ENCODE measurements around the gene RAB4B.

Gene RAB4B

DNA sequence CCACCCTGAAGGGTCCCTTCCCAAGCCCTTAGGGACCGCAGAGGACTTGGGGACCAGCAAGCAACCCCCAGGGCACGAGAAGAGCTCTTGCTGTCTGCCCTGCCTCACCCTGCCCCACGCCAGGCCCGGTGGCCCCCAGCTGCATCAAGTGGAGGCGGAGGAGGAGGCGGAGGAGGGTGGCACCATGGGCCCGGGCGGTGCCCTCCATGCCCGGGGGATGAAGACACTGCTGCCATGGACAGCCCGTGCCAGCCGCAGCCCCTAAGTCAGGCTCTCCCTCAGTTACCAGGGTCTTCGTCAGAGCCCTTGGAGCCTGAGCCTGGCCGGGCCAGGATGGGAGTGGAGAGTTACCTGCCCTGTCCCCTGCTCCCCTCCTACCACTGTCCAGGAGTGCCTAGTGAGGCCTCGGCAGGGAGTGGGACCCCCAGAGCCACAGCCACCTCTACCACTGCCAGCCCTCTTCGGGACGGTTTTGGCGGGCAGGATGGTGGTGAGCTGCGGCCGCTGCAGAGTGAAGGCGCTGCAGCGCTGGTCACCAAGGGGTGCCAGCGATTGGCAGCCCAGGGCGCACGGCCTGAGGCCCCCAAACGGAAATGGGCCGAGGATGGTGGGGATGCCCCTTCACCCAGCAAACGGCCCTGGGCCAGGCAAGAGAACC is 22.4 kb downstream of the RAB4B start:
- H3K36me3 Mint-ChIP-seq (ENCODE audit: low read depth): peaks cover 95% of the 10 kb centered on the region
- intact Hi-C loops (cut with micrococcal nuclease): no loop called here
- H3K27ac Mint-ChIP-seq: peak overlapping the region; percentile 93
- H3K4me1 Mint-ChIP-seq (ENCODE audit: low read depth): peaks cover 85% of the 10 kb centered on the region
- peak overlapping the region; percentile 86 for H3K4me3 Mint-ChIP-seq
- H3K27me3 Mint-ChIP-seq: no peaks in the 10 kb centered on the region
- H3K9me3 Mint-ChIP-seq: no peaks in the 10 kb centered on the region

DNA sequence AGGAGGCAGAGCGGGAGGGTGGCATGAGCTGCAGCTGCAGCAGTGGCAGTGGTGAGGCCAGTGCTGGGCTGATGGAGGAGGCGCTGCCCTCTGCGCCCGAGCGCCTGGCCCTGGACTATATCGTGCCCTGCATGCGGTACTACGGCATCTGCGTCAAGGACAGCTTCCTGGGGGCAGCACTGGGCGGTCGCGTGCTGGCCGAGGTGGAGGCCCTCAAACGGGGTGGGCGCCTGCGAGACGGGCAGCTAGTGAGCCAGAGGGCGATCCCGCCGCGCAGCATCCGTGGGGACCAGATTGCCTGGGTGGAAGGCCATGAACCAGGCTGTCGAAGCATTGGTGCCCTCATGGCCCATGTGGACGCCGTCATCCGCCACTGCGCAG is 22.9 kb downstream of the RAB4B start:
- H3K27me3 Mint-ChIP-seq: no peaks in the 10 kb centered on the region
- no peaks in the 10 kb centered on the region for H3K9me3 Mint-ChIP-seq
- H3K4me3 Mint-ChIP-seq: peak overlapping the region; percentile 86
- peak overlapping the region; percentile 93 for H3K27ac Mint-ChIP-seq
- H3K36me3 Mint-ChIP-seq (ENCODE audit: low read depth): peaks cover 96% of the 10 kb centered on the region
- H3K4me1 Mint-ChIP-seq (ENCODE audit: low read depth): peaks cover 90% of the 10 kb centered on the region
- intact Hi-C loops (cut with micrococcal nuclease): no loop called here

DNA sequence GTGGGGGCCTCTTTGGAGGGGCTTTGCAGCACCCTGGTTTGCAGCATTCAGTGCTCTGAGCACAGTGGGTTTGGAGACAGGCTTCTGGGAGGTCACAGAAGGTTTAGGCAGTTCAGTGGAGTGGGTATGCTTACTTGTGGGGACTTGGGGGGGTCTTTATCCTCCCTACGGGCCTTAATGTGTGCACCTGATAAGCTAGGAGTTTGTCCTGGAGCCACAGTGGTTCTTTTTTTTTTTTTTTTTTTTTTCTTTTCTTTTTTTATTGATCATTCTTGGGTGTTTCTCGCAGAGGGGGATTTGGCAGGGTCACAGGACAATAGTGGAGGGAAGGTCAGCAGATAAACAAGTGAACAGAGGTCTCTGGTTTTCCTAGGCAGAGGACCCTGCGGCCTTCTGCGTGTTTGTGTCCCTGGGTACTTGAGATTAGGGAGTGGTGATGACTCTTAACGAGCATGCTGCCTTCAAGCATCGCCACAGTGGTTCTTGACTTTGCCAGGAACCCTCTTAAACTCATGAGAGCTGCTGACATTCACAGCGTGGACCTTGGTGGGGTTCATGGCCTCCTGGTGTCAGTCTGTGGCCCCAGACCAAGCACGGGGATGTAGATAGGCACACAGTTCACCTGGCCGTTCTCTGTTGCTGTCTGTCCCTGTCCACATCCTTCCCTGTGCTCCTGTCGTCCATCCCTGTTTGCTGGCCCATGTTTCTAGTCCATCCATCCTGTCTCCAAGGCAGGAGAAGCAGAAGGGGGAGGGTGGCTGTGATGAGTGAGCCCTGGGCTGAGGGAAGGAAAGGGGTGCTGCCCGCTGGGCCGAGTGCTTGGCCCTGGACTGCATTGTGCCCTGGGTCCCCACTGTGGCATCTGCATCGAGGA is 23.6 kb downstream of the RAB4B start:
- Mint-ChIP-seq H3K4me1 (ENCODE audit: low read depth) (peaks cover 90% of the 10 kb centered on the region), H3K4me3 (peak overlapping the region; percentile 86), H3K27me3 (no peaks in the 10 kb centered on the region), H3K36me3 (ENCODE audit: low read depth) (peaks cover 96% of the 10 kb centered on the region), H3K9me3 (no peaks in the 10 kb centered on the region), H3K27ac (peak overlapping the region; percentile 93)
- intact Hi-C loops (cut with micrococcal nuclease): no loop called here

GRCh38 chr19:40802300-40803169 is 24.5 kb downstream of the RAB4B start:
- intact Hi-C loops (cut with micrococcal nuclease): no loop called here
- Mint-ChIP-seq H3K9me3 (no peaks in the 10 kb centered on the region), H3K27me3 (no peaks in the 10 kb centered on the region), H3K36me3 (ENCODE audit: low read depth) (peaks cover 96% of the 10 kb centered on the region), H3K4me3 (peak overlapping the region; percentile 86), H3K27ac (peak overlapping the region; percentile 93), H3K4me1 (ENCODE audit: low read depth) (peaks cover 90% of the 10 kb centered on the region)

DNA sequence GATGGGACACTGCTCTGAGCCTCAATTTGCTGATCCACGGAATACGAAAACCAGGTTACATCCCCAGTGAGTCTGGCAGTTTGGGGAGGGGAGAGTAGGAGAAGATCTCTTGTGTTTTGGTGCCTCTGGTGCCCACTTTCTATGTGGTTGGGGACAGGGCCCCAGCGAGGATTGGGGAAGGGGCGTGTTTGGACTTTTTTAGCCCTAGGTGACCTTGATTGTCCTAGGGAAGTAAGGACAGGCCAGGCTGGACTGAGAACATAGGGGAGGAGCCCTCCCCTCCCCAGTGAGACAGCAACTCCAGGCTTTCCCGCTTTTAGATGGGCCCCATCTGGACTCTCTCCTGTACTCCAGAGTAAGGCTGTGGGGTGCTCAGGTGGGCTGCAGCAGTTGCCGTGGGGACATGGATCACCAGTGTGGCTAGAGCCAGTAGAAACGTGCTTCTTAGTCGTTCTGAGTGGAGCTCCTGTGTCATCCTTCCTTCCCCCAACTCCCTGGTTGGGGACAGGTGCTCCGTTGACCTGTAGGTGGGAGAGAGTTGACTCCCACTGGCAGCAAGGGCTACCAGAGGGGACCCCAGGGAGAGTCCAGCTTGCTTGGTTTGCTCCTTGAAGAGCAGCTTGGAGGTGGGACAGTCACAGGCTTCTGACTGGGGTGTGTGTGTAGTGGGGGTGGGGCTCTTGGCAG is 25.3 kb downstream of the RAB4B start:
- Mint-ChIP-seq H3K4me1 (ENCODE audit: low read depth) (peaks cover 90% of the 10 kb centered on the region), H3K36me3 (ENCODE audit: low read depth) (peaks cover 96% of the 10 kb centered on the region), H3K27me3 (no peaks in the 10 kb centered on the region), H3K4me3 (peak overlapping the region; percentile 86), H3K27ac (peak overlapping the region; percentile 93), H3K9me3 (no peaks in the 10 kb centered on the region)
- intact Hi-C loops (cut with micrococcal nuclease): no loop called here

DNA sequence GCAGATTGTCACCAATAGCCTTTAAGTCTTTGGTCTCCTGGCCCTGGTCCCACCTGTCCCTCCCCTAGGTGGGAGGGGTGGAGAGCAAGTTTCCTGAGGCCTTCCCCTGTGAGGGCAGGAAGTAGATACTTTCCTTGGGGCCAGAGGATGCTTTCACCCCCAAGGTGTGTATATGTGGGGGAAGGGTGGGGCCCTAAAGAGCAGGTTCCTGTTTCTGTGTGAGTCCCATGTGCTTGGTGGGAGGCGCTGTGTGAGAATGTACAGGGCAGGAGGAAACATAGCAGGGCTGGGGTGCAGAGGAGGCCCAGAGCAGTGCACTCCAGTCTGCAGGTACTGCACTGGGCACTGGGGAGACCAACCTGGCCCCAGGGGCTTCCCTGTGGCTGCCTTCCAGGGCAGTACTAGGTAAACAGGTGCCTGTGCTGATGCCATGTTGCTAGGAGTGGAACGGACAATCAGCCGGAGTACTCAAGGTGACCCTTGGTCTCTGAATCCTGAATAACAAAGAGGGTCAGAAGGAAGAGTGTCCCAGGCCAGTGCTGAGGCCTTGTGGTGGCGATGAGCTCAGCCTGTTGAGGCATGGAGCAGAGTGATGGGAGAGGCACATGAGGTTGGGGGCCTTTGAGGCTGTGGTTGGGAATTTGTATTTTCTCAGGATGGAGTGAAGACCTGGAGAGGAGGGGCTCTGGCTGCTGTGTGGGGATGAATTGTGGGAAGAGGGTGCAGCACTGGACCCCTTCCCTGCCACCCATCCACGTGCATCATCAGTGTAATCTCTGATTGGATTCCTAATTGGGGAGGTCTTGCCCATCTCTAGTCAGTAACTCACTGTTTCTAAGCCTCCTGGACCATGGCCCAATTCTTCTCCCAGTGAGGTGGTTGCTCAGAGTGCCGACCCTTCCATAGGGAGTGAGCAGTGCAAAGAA is 26.1 kb downstream of the RAB4B start:
- peak overlapping the region; percentile 86 for H3K4me3 Mint-ChIP-seq

DNA sequence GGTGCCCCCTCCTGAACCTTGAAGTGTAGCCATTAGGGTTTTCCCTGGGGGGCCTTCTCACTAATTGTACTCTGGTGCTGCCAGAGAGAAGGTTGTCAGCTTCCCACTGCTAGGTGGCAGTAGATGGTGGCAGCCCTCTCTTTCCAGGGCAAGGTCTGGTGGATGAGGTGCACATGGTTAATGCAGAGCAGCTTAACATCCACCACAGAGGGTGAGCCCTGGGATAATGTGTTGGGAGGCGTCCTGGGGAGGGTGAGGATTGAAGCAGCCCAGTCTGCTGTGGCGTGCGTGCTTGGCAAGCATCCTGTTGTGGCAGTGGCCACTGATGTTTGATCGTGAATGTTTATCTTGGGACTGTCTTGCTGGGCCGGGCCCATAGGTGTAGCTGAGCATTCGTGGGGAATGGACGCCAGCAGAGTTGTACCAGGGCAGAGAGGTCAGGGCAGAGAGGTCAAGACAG is 26.8 kb downstream of the RAB4B start:
- Mint-ChIP-seq H3K36me3 (ENCODE audit: low read depth) (peaks cover 100% of the 10 kb centered on the region), H3K4me3 (no peak overlapping the region), H3K4me1 (ENCODE audit: low read depth) (peaks cover 99% of the 10 kb centered on the region), H3K27me3 (no peaks in the 10 kb centered on the region), H3K9me3 (no peaks in the 10 kb centered on the region), H3K27ac (peak overlapping the region; percentile 63)
- intact Hi-C loops (cut with micrococcal nuclease): no loop called here

More for the DNA sequence above, 26.1 kb downstream of the RAB4B start:
- peaks cover 100% of the 10 kb centered on the region for H3K36me3 Mint-ChIP-seq (ENCODE audit: low read depth)
- intact Hi-C loops (cut with micrococcal nuclease): no loop called here
- peak overlapping the region; percentile 93 for H3K27ac Mint-ChIP-seq
- H3K27me3 Mint-ChIP-seq: no peaks in the 10 kb centered on the region
- peaks cover 92% of the 10 kb centered on the region for H3K4me1 Mint-ChIP-seq (ENCODE audit: low read depth)
- H3K9me3 Mint-ChIP-seq: no peaks in the 10 kb centered on the region

DNA sequence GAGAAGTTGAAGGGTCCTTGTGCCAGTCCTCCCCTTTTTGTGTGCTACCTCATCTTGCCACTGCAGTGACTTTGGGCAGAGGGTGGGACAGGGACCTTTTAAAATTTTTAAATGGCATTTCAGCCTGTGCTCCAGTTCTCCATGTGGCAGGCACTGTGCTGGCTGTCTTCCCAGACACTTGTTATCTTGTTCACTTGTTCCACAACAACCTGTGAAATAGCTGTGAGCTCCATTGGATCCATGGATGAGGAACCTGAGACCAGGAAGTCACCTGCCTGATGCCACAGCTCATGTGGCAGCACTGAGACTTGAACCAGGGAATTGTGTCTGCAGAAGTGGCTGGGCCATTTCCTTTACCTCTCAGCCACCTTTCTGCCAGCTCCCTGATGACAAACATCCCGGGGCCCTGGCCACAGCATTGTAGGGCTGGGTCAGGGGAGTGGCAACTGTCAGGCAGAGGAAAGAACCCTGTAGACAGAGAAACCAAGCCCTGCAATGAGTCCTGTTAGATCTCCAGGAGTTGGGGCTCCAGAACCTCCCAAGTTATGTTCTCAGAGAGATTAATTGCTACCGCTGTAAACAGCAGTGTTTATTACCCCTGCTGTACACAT is 27.3 kb downstream of the RAB4B start:
- no peaks in the 10 kb centered on the region for H3K27me3 Mint-ChIP-seq
- intact Hi-C loops (cut with micrococcal nuclease): no loop called here
- H3K36me3 Mint-ChIP-seq (ENCODE audit: low read depth): peaks cover 97% of the 10 kb centered on the region
- H3K4me3 Mint-ChIP-seq: no peak overlapping the region
- no peaks in the 10 kb centered on the region for H3K9me3 Mint-ChIP-seq
- peak overlapping the region; percentile 63 for H3K27ac Mint-ChIP-seq
- H3K4me1 Mint-ChIP-seq (ENCODE audit: low read depth): peaks cover 99% of the 10 kb centered on the region

DNA sequence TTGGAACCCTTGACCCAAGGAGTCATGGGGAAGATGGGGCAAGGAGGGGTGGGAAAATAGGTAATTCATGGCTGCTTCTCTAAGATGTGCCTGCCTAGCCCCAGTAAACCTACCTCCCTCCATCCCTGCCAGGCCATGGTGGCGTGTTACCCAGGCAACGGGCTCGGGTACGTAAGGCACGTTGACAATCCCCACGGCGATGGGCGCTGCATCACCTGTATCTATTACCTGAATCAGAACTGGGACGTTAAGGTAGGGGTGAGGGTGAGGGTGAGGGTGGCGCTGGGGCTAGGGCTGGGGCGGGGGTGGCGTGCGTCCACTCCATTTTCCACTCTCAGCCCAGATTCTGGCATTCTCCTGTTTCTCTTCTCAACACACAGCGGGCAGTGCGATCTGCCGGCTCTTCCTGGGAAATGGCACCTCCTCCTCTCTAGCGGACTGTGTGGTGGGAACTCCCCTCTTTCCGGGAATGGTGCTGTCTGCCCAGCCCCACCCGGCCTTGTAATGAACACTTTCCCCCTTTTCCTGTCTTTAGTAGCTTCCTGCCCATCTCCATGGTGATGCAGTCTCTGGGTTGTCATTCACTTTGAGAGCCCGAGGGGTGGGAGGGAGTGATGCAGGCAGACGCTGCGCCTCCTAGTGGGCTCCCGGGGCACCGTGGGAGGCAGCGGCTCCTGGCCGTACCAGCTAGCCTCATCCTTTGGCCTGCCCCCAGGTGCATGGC is 28.5 kb downstream of the RAB4B start:
- Mint-ChIP-seq H3K27ac (peak overlapping the region; percentile 52), H3K36me3 (ENCODE audit: low read depth) (peaks cover 90% of the 10 kb centered on the region), H3K4me3 (peak overlapping the region; percentile 58), H3K4me1 (ENCODE audit: low read depth) (peaks cover 97% of the 10 kb centered on the region), H3K9me3 (no peaks in the 10 kb centered on the region), H3K27me3 (peaks cover 3% of the 10 kb centered on the region)
- intact Hi-C loops (cut with micrococcal nuclease): no loop called here

DNA sequence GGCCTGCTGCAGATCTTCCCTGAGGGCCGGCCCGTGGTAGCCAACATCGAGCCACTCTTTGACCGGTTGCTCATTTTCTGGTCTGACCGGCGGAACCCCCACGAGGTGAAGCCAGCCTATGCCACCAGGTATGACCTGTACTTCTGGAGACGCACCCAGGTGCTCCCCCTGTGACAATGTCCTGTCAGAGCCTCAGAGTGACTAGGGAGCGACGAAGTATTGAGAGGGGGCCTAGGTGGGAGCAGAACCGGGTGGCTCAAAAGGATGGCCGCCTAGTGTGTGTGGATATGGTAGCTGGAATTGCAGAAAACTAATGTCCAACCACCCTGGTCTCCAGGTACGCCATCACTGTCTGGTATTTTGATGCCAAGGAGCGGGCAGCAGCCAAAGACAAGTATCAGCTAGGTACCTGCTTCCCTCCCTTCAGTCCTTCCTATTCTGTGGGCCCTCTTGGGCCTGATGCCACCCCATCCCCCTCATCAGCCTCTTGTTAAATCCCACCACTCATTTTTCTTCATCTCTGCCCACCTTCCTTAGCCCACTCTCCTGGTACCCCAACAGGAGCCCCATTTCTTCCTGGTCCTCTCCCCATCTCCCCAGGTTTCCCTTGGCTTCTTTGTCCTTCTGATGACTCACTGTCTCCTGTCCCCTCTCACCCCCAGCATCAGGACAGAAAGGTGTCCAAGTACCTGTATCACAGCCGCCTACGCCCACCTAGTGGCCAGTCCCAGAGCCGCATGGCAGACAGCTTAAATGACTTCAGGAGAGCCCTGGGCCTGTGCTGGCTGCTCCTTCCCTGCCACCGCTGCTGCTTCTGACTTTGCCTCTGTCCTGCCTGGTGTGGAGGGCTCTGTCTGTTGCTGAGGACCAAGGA is 29.3 kb downstream of the RAB4B start:
- intact Hi-C loops (cut with micrococcal nuclease): no loop called here
- Mint-ChIP-seq H3K4me1 (ENCODE audit: low read depth) (peaks cover 97% of the 10 kb centered on the region), H3K4me3 (no peak overlapping the region), H3K36me3 (ENCODE audit: low read depth) (peaks cover 82% of the 10 kb centered on the region), H3K9me3 (no peaks in the 10 kb centered on the region), H3K27ac (peak overlapping the region; percentile 60), H3K27me3 (peaks cover 10% of the 10 kb centered on the region)

GRCh38 chr19:40808021-40808325 is 29.9 kb downstream of the RAB4B start:
- Mint-ChIP-seq H3K36me3 (ENCODE audit: low read depth) (peaks cover 76% of the 10 kb centered on the region), H3K27ac (peak overlapping the region; percentile 60), H3K4me3 (no peak overlapping the region), H3K27me3 (peaks cover 13% of the 10 kb centered on the region), H3K4me1 (ENCODE audit: low read depth) (peaks cover 97% of the 10 kb centered on the region), H3K9me3 (no peaks in the 10 kb centered on the region)
- intact Hi-C loops (cut with micrococcal nuclease): no loop called here
